Glutamatergic neuron (in vitro differentiated cells): ENCODE results near the gene COL6A2. TPM values are rescaled to one million over a fixed set of nuclear protein-coding genes. Genes with fewer than 3 reads are reported as not detected.

Source experiments
- DNase-seq: peaks from one replicate; pipeline ENCODE4 v3.0.0; 2022
- H3K27ac Mint-ChIP-seq: one replicate; pipeline ENCODE4 v1.8.0; 2020; ENCODE audit warnings: mild to moderate bottlenecking, mixed read lengths, inconsistent platforms; ENCODE audit not compliant: unreplicated experiment
- H3K27me3 Mint-ChIP-seq: one replicate; pipeline ENCODE4 v1.8.0; 2020; ENCODE audit warnings: mild to moderate bottlenecking, moderate library complexity, mixed read lengths, inconsistent platforms; ENCODE audit not compliant: unreplicated experiment
- H3K36me3 Mint-ChIP-seq: one replicate; pipeline ENCODE4 v1.8.0; 2020; ENCODE audit warnings: mild to moderate bottlenecking, mixed read lengths, inconsistent platforms; ENCODE audit not compliant: unreplicated experiment
- H3K4me1 Mint-ChIP-seq: one replicate; pipeline ENCODE4 v1.8.0; 2020; ENCODE audit warnings: mild to moderate bottlenecking, low read depth, mixed read lengths, inconsistent platforms; ENCODE audit not compliant: unreplicated experiment
- H3K4me3 Mint-ChIP-seq: one replicate; pipeline ENCODE4 v1.8.0; 2020; ENCODE audit warnings: mild to moderate bottlenecking, mixed read lengths, inconsistent platforms; ENCODE audit not compliant: unreplicated experiment
- H3K9me3 Mint-ChIP-seq: one replicate; pipeline ENCODE4 v1.8.0; 2020; ENCODE audit warnings: mild to moderate bottlenecking, moderate library complexity, mixed read lengths, inconsistent platforms; ENCODE audit not compliant: unreplicated experiment
- total RNA-seq: library from RNA; stranded (reverse); fragmentation: NEBNext Ultra II Directional; extraction: Animal tissue kit (Norgen Biotek cat#: 25700); gene quantifications from one replicate; pipeline ENCODE4 v1.2.1, GENCODE V29; 2021; ENCODE audit not compliant: unreplicated experiment
- TF ChIP-seq, protein P1 (sequence below): fragments of 200-600 bp; sonication (generic); IDR thresholded peaks from one replicate; pipeline ENCODE4 v1.5.0; 2021; ENCODE audit not compliant: partially characterized antibody, unreplicated experiment

Gene COL6A2
- total RNA-seq, 1 donor from 2014 or later = 55.2 TPM

DNA sequence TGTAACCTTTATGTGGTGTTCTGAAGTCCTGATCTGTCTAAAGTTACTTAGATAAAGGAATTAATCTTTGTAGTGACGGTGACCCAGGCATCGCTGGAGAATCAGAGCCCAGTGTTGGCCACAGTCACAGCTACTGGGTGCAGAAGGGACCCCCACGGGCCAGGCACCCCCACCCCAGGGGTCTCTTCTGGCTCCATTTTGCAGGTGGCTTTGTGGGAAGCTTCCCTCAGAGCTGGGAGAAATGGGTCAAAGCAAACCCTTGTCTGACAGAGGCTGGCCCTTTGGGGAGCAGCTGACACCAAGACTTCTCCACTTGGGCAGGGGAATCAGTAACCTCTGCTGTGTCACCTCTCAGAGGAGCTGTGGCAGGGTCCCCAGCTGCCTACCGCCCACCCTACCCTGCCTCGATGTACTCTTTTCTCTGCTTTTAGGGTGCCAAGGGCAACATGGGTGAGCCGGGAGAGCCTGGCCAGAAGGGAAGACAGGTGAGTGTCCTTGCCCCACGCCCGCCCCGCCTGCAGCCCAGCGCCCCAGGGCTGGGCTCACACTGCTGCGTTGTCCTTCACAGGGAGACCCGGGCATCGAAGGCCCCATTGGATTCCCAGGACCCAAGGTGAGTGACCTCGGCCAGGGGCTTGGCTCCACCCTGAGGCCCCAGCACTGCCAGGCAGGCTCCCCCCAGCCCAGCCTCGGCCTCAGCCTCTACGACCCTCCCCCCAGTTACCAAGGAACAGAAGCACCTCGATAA is 17.7 kb downstream of the COL6A2 start:
- TF ChIP-seq, protein P1, sequence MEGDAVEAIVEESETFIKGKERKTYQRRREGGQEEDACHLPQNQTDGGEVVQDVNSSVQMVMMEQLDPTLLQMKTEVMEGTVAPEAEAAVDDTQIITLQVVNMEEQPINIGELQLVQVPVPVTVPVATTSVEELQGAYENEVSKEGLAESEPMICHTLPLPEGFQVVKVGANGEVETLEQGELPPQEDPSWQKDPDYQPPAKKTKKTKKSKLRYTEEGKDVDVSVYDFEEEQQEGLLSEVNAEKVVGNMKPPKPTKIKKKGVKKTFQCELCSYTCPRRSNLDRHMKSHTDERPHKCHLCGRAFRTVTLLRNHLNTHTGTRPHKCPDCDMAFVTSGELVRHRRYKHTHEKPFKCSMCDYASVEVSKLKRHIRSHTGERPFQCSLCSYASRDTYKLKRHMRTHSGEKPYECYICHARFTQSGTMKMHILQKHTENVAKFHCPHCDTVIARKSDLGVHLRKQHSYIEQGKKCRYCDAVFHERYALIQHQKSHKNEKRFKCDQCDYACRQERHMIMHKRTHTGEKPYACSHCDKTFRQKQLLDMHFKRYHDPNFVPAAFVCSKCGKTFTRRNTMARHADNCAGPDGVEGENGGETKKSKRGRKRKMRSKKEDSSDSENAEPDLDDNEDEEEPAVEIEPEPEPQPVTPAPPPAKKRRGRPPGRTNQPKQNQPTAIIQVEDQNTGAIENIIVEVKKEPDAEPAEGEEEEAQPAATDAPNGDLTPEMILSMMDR = no peak
- H3K27ac Mint-ChIP-seq = no peak overlapping the region
- DNase-seq = no peak
- no peaks in the 10 kb centered on the region for H3K4me1 Mint-ChIP-seq
- H3K36me3 Mint-ChIP-seq = no peaks in the 10 kb centered on the region
- no peak overlapping the region for H3K4me3 Mint-ChIP-seq
- no peaks in the 10 kb centered on the region for H3K27me3 Mint-ChIP-seq
- peaks cover 1% of the 10 kb centered on the region for H3K9me3 Mint-ChIP-seq

DNA sequence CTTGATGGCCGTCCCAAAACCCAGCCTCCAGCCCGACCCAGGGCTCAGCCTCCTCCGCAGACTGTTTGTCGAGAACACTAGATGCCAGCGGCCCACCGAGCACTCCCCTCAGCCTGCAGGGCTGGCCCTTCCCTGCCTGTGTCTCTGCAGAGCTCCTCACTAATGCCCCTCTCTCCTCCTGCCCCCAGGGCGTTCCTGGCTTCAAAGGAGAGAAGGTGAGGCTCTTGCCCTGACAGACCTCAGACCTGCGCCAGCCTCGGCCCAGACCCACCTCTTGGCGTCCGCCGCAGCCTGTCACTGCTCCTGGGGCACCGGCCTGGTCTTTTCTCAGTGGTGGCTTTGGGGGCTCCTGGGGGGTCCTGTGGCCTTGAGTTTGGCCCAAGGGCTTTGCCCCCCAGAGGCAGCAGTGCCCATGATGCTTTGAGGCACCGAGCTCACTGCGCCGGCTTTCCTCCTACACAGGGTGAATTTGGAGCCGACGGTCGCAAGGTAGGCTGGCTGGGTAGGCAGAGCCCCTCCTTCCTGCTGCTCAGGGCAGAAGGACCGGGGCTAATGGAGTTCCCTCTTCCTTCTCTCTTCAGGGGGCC is 18.4 kb downstream of the COL6A2 start:
- Mint-ChIP-seq H3K27me3 (no peaks in the 10 kb centered on the region), H3K9me3 (peaks cover 1% of the 10 kb centered on the region), H3K36me3 (no peaks in the 10 kb centered on the region), H3K4me1 (no peaks in the 10 kb centered on the region), H3K4me3 (no peak overlapping the region), H3K27ac (no peak overlapping the region)
- TF ChIP-seq, protein P1 = no peak
- peak; percentile 17 for DNase-seq

DNA sequence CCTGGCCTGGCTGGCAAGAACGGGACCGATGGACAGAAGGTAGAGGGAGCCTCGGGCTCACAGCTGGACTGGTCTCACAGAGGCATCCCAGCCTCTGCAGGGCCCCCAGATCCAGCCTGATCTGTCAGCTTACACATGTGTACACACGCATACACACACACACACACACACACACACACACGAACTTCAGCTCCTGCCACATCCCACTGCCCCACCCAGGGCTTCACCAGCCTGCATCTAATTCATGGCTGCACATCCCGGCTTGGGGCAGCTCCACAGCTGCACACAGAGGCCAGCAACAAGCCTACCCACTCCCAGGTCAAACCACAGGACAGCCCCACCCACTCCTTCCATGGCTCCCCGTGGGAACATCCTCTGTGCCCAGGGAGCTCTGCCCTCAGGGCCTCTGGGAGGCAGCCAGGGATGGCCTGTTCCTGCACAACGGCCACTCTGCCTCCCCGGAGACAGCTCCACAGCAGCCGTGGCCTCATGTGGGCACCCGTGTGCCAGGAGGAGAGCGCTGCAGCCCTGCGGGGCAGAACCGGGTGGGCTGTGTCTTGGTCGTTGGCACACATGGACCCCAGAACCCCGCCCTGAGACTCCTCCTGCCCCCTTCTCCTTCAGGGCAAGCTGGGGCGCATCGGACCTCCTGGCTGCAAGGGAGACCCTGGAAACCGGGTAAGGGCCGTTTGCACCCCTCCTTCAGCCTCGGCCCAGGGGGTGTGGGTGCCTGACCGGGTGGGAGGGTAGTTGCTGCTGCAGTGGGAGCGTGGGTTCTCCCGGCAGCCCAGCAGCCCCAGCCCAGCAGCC is 19.1 kb downstream of the COL6A2 start:
- Mint-ChIP-seq H3K4me3 (no peak overlapping the region), H3K9me3 (peaks cover 1% of the 10 kb centered on the region), H3K36me3 (no peaks in the 10 kb centered on the region), H3K27ac (no peak overlapping the region), H3K27me3 (no peaks in the 10 kb centered on the region), H3K4me1 (no peaks in the 10 kb centered on the region)
- peak; percentile 12 for DNase-seq
- TF ChIP-seq, protein P1 = no peak

DNA sequence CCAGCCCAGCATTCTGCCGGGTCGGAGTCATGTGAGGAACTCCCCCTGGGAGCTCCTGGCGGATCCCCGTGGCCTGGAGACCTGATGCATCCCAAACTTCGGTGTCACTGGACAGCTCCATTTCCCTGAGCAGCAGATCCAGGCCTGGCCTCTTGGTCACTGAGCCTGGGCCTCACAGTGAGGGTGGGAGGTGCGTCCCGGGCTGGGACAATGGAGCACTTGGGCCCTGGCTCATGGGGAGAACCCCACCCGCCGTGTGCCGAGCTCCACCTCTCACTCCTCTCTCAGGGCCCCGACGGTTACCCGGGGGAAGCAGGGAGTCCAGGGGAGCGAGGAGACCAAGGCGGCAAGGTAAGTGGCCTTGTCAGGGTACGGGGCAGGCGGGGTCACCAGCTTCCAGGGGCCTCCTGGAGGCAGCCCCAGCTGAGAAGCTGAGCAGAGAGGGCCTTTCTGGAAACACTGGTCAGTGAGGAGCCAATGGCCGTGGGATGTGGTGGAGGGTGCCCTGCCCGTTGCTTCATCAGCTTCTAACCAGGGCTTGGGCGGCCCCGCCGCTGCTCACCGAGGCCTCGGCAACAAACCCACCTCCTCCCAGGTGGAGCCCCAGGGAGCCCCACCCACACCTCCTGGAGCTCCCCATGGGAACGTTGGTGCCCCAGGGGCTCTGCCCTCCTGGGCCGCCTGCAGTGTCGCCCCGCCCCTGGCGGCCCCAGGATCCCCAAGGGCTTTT is 19.8 kb downstream of the COL6A2 start:
- H3K4me3 Mint-ChIP-seq = no peak overlapping the region
- H3K4me1 Mint-ChIP-seq = no peaks in the 10 kb centered on the region
- H3K9me3 Mint-ChIP-seq = peaks cover 1% of the 10 kb centered on the region
- DNase-seq = peak; percentile 19
- no peaks in the 10 kb centered on the region for H3K27me3 Mint-ChIP-seq
- no peaks in the 10 kb centered on the region for H3K36me3 Mint-ChIP-seq
- TF ChIP-seq, protein P1 = no peak
- H3K27ac Mint-ChIP-seq = no peak overlapping the region
